ENCODE results near the gene ADAP1. TPM values are rescaled to one million over a fixed set of nuclear protein-coding genes. Genes with fewer than 3 reads are reported as not detected.

Gene ADAP1
- total and polyA plus RNA-seq, 11 donors: 3.1 to 16.5 (median 12.0) TPM

GRCh38 chr7:884191-885003 is 70.1 kb downstream of the ADAP1 start:
- Histone ChIP-seq H3K36me3 (peaks cover 0 to 36% (median 30%) of the 10 kb centered on the region in 9 donors), H3K9me3 (no peaks in the 10 kb centered on the region), H3K27me3 (no peaks in the 10 kb centered on the region), H3K27ac (no peak overlapping the region), H3K4me1 (peaks cover 0 to 70% (median 39%) of the 10 kb centered on the region in 12 donors), H3K4me3 (no peak overlapping the region)
- TF ChIP-seq CTCF (IDR thresholded peaks at IDR 0.05): no peak
- no peak for TF ChIP-seq POLR2A (IDR thresholded peaks at IDR 0.05)
- no peak for ATAC-seq
- 87 to 93% (median 89%) methylated on average over 24 to 31 of the region's 31 CpGs for WGBS, 4 donors
- intact Hi-C loops (cut with DNase I): no loop called here
- DNase-seq: peak in 4 of 5 donors; percentile 15 to 55 (median 35)

- Histone ChIP-seq H3K4me1 (peaks cover 0 to 80% (median 49%) of the 10 kb centered on the region in 12 donors), H3K27ac (peak overlapping the region in 1 of 12 donors; percentile 46), H3K9me3 (no peaks in the 10 kb centered on the region), H3K27me3 (no peaks in the 10 kb centered on the region), H3K4me3 (no peak overlapping the region), H3K36me3 (peaks cover 0 to 35% (median 23%) of the 10 kb centered on the region in 9 donors)
- DNase-seq: peak in 4 of 5 donors; percentile 16 to 59 (median 40)
- ATAC-seq: peak in 3 of 4 donors; percentile 6 to 49 (median 15)
- WGBS, 4 donors: 80 to 85% (median 84%) methylated on average over 41 to 50 of the region's 50 CpGs
- peak in 1 of 12 donors; percentile 3 for TF ChIP-seq CTCF (IDR thresholded peaks at IDR 0.05)
- TF ChIP-seq POLR2A (IDR thresholded peaks at IDR 0.05): no peak
- intact Hi-C loops (cut with DNase I): no loop called here
Observed at GRCh38 chr7:883055-884021, 71.1 kb downstream of the ADAP1 start.

GRCh38 chr7:882336-883035 is 72.0 kb downstream of the ADAP1 start:
- Histone ChIP-seq H3K27me3 (no peaks in the 10 kb centered on the region), H3K27ac (peak overlapping the region in 1 of 12 donors; percentile 46), H3K36me3 (peaks cover 0 to 28% (median 15%) of the 10 kb centered on the region in 9 donors), H3K9me3 (no peaks in the 10 kb centered on the region), H3K4me1 (peaks cover 4 to 86% (median 55%) of the 10 kb centered on the region in 12 donors), H3K4me3 (no peak overlapping the region)
- intact Hi-C loops (cut with DNase I): no loop called here
- DNase-seq: peak in 3 of 5 donors; percentile 8 to 19 (median 15)
- WGBS, 4 donors: 90 to 93% (median 93%) methylated on average over 29 to 37 of the region's 37 CpGs
- ATAC-seq: no peak
- no peak for TF ChIP-seq CTCF (IDR thresholded peaks at IDR 0.05)
- no peak for TF ChIP-seq POLR2A (IDR thresholded peaks at IDR 0.05)

Data from heart left ventricle (tissue), 16 donors.